Cardiac fibroblast (primary cell): ENCODE measurements around the gene NUDT21.
"Not testable (repeated sequence)": the region's sequence is repeated elsewhere in the genome, so short reads cannot be mapped to it uniquely, and the experiment has no call there.

Experiments
- DNase-seq, 2 donors: peaks; one replicate each; pipeline versions ENCODE4 v3.0.0 to v3.0.0-alpha.2; 2010; ENCODE audit warnings: low read depth in 2 of 2
- H3K4me3 ChIP-seq, 2 donors: replicated peaks in 1 of 2; 1 replicate in 1 of 2; 2 replicates in 1 of 2; pipeline ENCODE4 v1.5.1; 2011; ENCODE audit warnings: low read depth in 2 of 2, low read length in 2 of 2, mild to moderate bottlenecking in 2 of 2, moderate library complexity in 1 of 2
- CTCF ChIP-seq: IDR thresholded peaks from one replicate; pipeline ENCODE4 v1.5.1; 2011; ENCODE audit warnings: low read depth, mild to moderate bottlenecking, low read length, inconsistent platforms

The NUDT21 gene

GRCh38 chr16:56399047-56399446, 52.1 kb downstream of the NUDT21 start:
- TF ChIP-seq CTCF = no peak
- DNase-seq = no peak
- no peak overlapping the region for H3K4me3 ChIP-seq

- DNase-seq, H3K4me3 ChIP-seq: not testable (repeated sequence)
Measured at GRCh38 chr16:56396724-56397123, 54.4 kb downstream of the NUDT21 start.

GRCh38 chr16:56389554-56389953, 61.6 kb downstream of the NUDT21 start:
- peak; percentile 66 to 99 for DNase-seq
- TF ChIP-seq CTCF = no peak
- H3K4me3 ChIP-seq = no peak overlapping the region

- no peak overlapping the region for H3K4me3 ChIP-seq
- TF ChIP-seq CTCF = no peak
- peak in 1 of 2 donors; percentile 65 for DNase-seq
Measured at GRCh38 chr16:56388209-56388608, 62.9 kb downstream of the NUDT21 start.

- DNase-seq = no peak
- TF ChIP-seq CTCF = no peak
- no peak overlapping the region for H3K4me3 ChIP-seq
Measured at GRCh38 chr16:56387396-56387795, 63.7 kb downstream of the NUDT21 start.

GRCh38 chr16:56384074-56384721, 66.9 kb downstream of the NUDT21 start:
- no peak overlapping the region for H3K4me3 ChIP-seq
- TF ChIP-seq CTCF = no peak
- DNase-seq = no peak

GRCh38 chr16:56382901-56383355, 68.2 kb downstream of the NUDT21 start:
- no peak overlapping the region for H3K4me3 ChIP-seq
- no peak for TF ChIP-seq CTCF
- DNase-seq = peak in 1 of 2 donors; percentile 12
